ENCODE measurements around the gene FCAMR. TPM values are rescaled to one million over a fixed set of nuclear protein-coding genes. Genes with fewer than 3 reads are reported as not detected.
A peak's percentile ranks its signal among the peaks of the same experiment; 100 is the strongest.

The FCAMR gene
- total RNA-seq, 2 experiments from 2014 or later = not detected

DNA sequence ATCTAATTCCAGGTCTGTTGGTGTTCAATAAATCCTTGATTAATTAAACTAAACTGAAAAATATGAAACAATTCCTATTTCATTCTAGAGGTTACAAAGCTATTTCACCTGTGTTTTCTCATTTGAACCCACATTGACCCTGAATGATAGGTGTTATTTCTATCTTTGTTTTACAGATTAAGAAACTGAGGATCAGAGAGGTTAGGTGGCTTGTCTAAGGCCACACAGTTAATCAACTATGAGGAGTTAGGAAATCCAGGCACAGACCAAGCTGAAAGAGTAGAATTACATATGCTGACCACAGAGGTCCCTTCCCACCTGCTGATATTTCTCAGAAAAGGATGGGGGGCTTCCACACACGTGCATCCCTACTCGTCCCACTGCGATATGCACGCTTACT, 24.5 kb downstream of the FCAMR start:
- no peak overlapping the region for H3K4me3 Mint-ChIP-seq
- no peaks in the 10 kb centered on the region for H3K9me3 Mint-ChIP-seq (ENCODE audit: low read depth)
- CTCF ChIA-PET = interaction anchor here (0.6 to 2.1 kb wide), 6 partner anchors 11 to 37 kb away, joined by 3 to 5 read pairs (median 4); no protein-coding TSS in a partner anchor
- H3K36me3 Mint-ChIP-seq (ENCODE audit: low read depth) = no peaks in the 10 kb centered on the region
- H3K27me3 Mint-ChIP-seq = peaks cover 5% of the 10 kb centered on the region
- no peak for ATAC-seq
- H3K27ac Mint-ChIP-seq = no peak overlapping the region
- intact Hi-C loops (cut with DNase I, micrococcal nuclease) = no loop called here
- DNase-seq = no peak
- POLR2A ChIA-PET = interaction anchor here (0.7 kb wide), 1 partner anchor 99 kb away, joined by 3 read pairs; no protein-coding TSS in a partner anchor
- H3K4me1 Mint-ChIP-seq = no peaks in the 10 kb centered on the region

DNA sequence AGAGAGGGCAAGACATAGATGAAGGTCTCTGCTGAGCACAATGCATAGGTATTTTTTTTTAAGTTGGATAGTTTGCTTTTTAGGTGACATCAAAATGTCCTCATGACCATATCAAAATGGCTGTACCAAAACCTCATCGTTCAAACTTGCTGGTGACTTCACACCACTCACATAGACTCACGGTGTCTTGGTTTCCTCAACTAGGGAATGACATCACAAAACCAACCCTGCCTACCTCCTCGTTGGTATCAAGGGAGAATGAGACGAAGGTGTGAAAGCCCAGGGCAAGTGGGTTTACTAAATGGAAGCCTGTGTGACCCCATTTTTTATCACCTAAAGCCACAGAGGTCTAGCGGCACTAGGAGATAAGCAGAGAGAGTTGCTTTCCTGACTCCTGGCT, 25.6 kb downstream of the FCAMR start:
- intact Hi-C loops (cut with DNase I, micrococcal nuclease) = no loop called here
- no peaks in the 10 kb centered on the region for H3K36me3 Mint-ChIP-seq (ENCODE audit: low read depth)
- H3K4me3 Mint-ChIP-seq = no peak overlapping the region
- DNase-seq (no peak), ATAC-seq (no peak)
- CTCF ChIA-PET = interaction anchor here (1.5 to 2.1 kb wide), 3 partner anchors 10 to 13 kb away, joined by 4 to 5 read pairs (median 4); no protein-coding TSS in a partner anchor
- POLR2A ChIA-PET = no interaction called here
- H3K27ac Mint-ChIP-seq = no peak overlapping the region
- no peaks in the 10 kb centered on the region for H3K4me1 Mint-ChIP-seq
- peaks cover 5% of the 10 kb centered on the region for H3K27me3 Mint-ChIP-seq
- no peaks in the 10 kb centered on the region for H3K9me3 Mint-ChIP-seq (ENCODE audit: low read depth)

DNA sequence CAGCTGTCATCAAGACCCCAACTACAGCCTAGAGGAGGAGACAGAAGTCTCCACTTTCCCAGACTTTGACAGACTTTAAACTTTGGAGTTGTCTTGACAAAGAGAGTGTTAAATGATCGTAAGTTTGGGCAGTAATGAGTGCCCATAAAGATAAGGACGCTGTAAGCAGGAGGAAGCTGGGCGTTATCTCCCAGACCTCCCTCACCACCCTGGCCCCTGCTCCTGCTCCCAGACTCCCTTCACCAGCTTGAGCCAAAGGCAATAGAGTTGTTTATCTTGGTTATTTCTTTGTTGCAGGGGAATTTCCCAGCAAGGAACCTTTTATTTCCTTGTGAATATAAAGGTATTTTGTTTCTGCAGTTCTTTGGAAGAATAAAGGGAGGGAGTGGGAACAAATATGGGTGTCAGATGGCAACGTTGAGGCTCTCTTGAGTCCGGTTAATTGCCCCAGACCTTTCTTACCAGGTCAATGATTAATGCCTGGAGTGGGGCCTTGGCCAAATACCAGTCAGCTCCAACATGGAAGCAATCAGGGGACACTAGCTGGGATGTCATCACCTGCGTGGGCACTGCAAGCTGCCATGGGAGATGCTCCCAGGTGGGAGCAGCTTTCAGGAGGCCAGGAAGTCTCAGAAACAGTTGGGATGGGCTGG, 28.4 kb downstream of the FCAMR start:
- Mint-ChIP-seq H3K9me3 (ENCODE audit: low read depth) (no peaks in the 10 kb centered on the region), H3K27me3 (peaks cover 5% of the 10 kb centered on the region), H3K36me3 (ENCODE audit: low read depth) (no peaks in the 10 kb centered on the region), H3K4me3 (no peak overlapping the region), H3K4me1 (no peaks in the 10 kb centered on the region), H3K27ac (no peak overlapping the region)
- CTCF ChIA-PET = interaction anchor here (0.7 to 1.8 kb wide), 7 partner anchors 8 to 40 kb away, joined by 3 to 12 read pairs (median 5); no protein-coding TSS in a partner anchor
- intact Hi-C loops (cut with DNase I, micrococcal nuclease) = no loop called here
- no peak for DNase-seq
- no peak for ATAC-seq
- POLR2A ChIA-PET = no interaction called here

DNA sequence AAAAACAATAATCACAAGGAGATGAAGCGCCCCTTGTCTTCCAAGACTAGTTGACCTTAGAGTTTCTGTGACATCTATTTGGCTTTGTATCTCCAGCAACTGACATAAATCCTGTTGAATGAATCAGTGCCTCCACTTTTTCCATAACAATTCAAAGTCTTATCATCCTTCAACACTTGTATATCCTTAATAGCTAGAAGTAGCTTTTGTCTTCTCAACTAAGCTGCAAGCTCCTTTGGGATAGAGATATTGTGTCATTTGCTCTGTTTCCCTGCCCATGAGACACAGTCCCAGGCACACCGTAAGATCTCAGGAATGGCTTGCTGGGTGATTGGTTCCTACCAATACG, 29.7 kb downstream of the FCAMR start:
- intact Hi-C loops (cut with DNase I, micrococcal nuclease) = no loop called here
- ChIA-PET CTCF (interaction anchor here (0.6 to 1.5 kb wide), 3 partner anchors 28 to 559 kb away, joined by 3 to 12 read pairs (median 3); no protein-coding TSS in a partner anchor), POLR2A (no interaction called here)
- Mint-ChIP-seq H3K9me3 (ENCODE audit: low read depth) (no peaks in the 10 kb centered on the region), H3K4me1 (no peaks in the 10 kb centered on the region), H3K4me3 (no peak overlapping the region), H3K36me3 (ENCODE audit: low read depth) (no peaks in the 10 kb centered on the region), H3K27me3 (no peaks in the 10 kb centered on the region), H3K27ac (no peak overlapping the region)
- DNase-seq (no peak), ATAC-seq (no peak)

DNA sequence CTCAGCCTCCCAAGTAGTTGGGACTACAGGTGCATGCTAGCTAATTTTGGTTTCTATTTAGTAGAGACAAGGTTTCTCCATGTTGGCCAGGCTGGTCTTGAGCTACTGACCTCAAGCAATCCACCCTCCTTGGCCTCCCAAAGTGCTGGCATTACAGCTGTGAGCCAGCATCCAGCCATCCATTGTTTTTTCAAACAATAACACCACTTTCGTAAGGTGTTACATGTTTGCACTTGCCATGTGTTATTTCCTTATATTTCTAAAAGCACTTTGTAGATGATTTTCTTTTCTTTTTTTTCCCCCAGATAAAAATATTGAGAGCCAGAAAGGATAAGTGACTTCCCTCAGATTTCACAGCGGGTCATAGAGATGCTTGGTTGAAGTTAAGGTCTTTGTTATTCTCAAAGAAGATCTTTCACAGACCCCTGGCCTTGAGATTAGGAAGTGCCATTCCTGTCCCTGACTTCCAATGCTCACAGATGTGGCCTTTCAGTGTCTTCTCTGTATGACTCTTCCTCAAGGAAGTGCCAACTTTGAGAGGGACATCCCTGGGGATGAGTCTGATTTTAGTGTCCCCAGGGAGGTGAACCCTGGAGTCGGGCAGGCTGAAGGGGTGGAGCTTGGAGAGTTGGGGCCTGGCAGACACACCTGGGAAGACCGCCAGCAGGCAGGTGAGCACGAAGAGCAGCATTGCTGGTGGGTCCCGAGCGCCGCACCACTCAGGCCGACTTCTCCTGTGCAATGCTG, 30.2 kb downstream of the FCAMR start:
- Mint-ChIP-seq H3K4me1 (no peaks in the 10 kb centered on the region), H3K9me3 (ENCODE audit: low read depth) (no peaks in the 10 kb centered on the region), H3K36me3 (ENCODE audit: low read depth) (no peaks in the 10 kb centered on the region), H3K27ac (no peak overlapping the region), H3K27me3 (no peaks in the 10 kb centered on the region), H3K4me3 (no peak overlapping the region)
- CTCF ChIA-PET = interaction anchor here (0.6 to 1.5 kb wide), 6 partner anchors 12 to 282 kb away, joined by 3 to 12 read pairs (median 3); no protein-coding TSS in a partner anchor
- no peak for DNase-seq
- POLR2A ChIA-PET = no interaction called here
- intact Hi-C loops (cut with DNase I, micrococcal nuclease) = no loop called here
- no peak for ATAC-seq

DNA sequence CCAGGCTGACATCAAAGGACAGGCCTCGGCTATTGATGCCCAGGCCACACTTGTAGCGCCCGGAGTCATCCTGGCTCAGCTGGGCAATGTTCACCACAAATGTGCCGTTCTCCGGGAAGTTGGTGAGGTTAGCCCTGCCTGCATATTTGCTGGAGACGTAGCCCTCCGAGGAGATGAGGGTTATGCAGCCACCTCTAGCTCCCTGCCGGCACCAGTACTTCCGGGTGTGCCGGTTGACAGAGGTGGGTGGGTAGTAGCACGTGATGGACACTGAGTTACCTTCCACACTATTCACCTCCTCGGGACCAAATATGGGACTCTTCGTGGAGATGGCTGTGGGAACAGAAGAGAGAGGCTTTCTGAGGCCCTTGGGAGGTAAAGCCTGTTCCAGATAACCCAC, 31.1 kb downstream of the FCAMR start:
- intact Hi-C loops (cut with DNase I, micrococcal nuclease) = no loop called here
- ChIA-PET CTCF (interaction anchor here (0.6 to 1.7 kb wide), 9 partner anchors 13 to 308 kb away, joined by 3 to 6 read pairs (median 3); no protein-coding TSS in a partner anchor), POLR2A (no interaction called here)
- Mint-ChIP-seq H3K4me3 (no peak overlapping the region), H3K4me1 (no peaks in the 10 kb centered on the region), H3K27me3 (no peaks in the 10 kb centered on the region), H3K9me3 (ENCODE audit: low read depth) (no peaks in the 10 kb centered on the region), H3K36me3 (ENCODE audit: low read depth) (no peaks in the 10 kb centered on the region), H3K27ac (no peak overlapping the region)
- DNase-seq = no peak
- no peak for ATAC-seq

DNA sequence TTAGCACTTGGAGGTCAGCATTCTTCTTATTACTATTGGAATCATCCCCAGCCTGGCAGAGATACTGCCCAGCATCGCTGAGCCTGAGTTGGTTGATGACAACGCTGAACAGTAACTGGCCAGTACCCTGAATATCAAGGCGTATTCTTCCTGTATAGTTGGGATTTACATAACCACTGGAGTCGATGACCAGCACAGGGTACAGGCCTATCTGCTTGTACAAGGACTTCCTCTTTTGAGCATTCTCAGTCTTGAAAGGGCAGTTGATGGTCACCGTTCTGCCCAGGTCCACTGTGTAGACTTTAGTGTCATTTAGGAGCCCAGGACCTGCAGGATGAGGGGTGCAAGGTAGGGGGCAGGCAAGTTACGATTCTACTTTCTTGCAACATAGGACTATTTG, 32.8 kb downstream of the FCAMR start:
- ATAC-seq (no peak), DNase-seq (no peak)
- ChIA-PET POLR2A (no interaction called here), CTCF (interaction anchor here (0.8 to 2.7 kb wide), 5 partner anchors 12 to 81 kb away, joined by 3 to 48 read pairs (median 6); partner anchors contain the start of gene FCMR)
- Mint-ChIP-seq H3K36me3 (ENCODE audit: low read depth) (no peaks in the 10 kb centered on the region), H3K27ac (no peak overlapping the region), H3K4me1 (peaks cover 9% of the 10 kb centered on the region), H3K27me3 (no peaks in the 10 kb centered on the region), H3K4me3 (no peak overlapping the region), H3K9me3 (ENCODE audit: low read depth) (no peaks in the 10 kb centered on the region)
- intact Hi-C loops (cut with DNase I, micrococcal nuclease) = no loop called here

DNA sequence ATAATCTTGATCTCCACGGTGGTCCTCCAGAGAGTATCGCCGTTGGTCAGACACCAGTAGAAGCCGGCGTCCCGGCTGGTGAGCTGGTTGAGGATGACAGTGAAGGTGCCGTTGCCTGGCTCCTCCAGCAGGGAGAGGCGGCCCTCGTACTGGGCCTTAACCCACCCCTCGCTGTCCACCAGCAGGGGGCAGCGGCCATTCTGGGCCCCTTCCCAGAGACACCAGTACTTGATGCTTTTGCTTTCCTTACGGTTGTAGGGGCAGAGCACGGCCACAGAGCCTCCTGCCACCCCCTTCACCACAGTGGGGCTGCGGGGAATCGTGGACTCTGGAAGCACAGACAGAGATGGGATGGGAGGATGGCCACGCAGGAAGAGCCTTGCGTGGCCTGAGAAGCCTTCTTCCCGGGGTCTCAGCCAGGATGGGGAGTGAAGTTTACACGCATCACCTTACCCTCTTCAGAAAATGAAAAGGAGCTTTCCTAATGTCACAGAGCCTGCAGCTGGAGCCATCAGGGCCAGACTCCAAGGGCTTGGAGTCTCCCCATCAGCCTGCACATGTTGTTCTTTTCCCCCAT, 34.7 kb downstream of the FCAMR start:
- ATAC-seq (peak; percentile 76), DNase-seq (peak; percentile 79)
- Mint-ChIP-seq H3K27ac (no peak overlapping the region), H3K9me3 (ENCODE audit: low read depth) (no peaks in the 10 kb centered on the region), H3K27me3 (no peaks in the 10 kb centered on the region), H3K4me3 (no peak overlapping the region), H3K4me1 (peaks cover 23% of the 10 kb centered on the region), H3K36me3 (ENCODE audit: low read depth) (no peaks in the 10 kb centered on the region)
- ChIA-PET CTCF (interaction anchor here (0.6 to 12.7 kb wide), 26 partner anchors 9 to 685 kb away, joined by 3 to 200 read pairs (median 4); partner anchors contain the start of genes FCAMR, FCMR and IL20), POLR2A (no interaction called here)
- intact Hi-C loops (cut with DNase I, micrococcal nuclease) = loop anchor here in 1 of 2 experiments (1.0 to 2.0 kb wide), 2 partner anchors 47 to 141 kb away; no protein-coding TSS in a partner anchor

DNA sequence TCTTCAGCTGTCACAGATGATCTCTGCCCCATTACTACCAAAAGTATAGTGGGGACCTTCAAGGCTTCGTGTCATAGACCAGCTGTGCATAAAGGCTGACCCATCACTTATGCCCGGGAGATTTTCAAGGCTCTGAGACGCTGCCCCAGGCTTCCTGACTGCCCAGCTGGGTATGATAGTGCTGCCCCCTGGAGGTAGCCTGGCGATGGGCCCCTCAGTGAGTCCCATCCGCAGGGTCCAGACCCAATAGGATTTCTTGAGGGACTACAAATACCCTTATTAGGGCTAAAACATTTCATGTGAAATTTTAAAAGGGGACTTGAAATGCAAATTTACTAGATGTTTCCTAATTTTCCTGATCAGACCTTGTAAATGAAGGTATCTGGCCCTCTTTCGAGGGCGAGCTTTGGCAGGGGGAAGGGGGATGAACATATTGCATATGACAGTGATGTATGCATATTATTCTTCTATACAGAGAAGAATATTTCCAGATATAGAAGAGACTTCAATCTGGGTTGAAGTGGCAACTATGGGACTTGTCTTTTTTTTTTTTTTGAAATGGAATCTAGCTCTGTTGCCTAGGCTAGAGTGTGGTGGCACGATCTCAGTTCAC, 36.8 kb downstream of the FCAMR start:
- peak; percentile 55 for ATAC-seq
- H3K36me3 Mint-ChIP-seq (ENCODE audit: low read depth) = no peaks in the 10 kb centered on the region
- H3K4me3 Mint-ChIP-seq = no peak overlapping the region
- no peaks in the 10 kb centered on the region for H3K9me3 Mint-ChIP-seq (ENCODE audit: low read depth)
- H3K4me1 Mint-ChIP-seq = peaks cover 35% of the 10 kb centered on the region
- H3K27ac Mint-ChIP-seq = no peak overlapping the region
- H3K27me3 Mint-ChIP-seq = no peaks in the 10 kb centered on the region
- peak; percentile 84 for DNase-seq
- ChIA-PET POLR2A (interaction anchor here (1.2 kb wide), 1 partner anchor 199 kb away, joined by 3 read pairs; no protein-coding TSS in a partner anchor), CTCF (interaction anchor here (0.6 to 12.7 kb wide), 36 partner anchors 8 to 879 kb away, joined by 3 to 200 read pairs (median 4); partner anchors contain the start of genes FCMR and PIGR)
- intact Hi-C loops (cut with DNase I, micrococcal nuclease) = loop anchor here in 1 of 2 experiments (1.0 to 5.0 kb wide), 3 partner anchors 20 to 569 kb away; partner anchors contain the start of gene IL20

DNA sequence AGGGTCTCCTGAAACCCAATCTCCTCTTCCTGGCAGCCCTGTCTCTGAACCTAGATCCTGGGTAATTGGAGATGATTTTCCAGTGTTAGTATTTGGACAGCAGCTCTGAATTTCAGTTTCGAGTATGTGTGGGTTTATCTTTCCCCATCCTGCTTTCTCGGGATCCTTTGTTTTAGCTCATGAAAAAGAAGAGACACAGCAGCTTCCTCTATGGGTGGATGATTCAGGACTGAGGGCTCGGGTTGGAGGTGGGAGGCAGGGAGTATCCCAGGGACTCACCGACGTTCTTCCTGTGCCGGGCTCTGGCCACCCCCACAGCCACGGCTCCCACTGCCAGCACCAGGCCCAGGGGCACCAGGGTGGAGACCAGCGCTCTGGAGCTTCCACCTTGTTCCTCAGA, 38.1 kb downstream of the FCAMR start:
- intact Hi-C loops (cut with DNase I, micrococcal nuclease) = loop anchor here in 1 of 2 experiments (5.0 kb wide), 1 partner anchor 570 kb away; no protein-coding TSS in a partner anchor
- CTCF ChIA-PET = interaction anchor here (0.6 to 12.7 kb wide), 26 partner anchors 13 to 453 kb away, joined by 3 to 200 read pairs (median 4); partner anchors contain the start of genes FCAMR, FCMR, IL20 and PIGR
- no peak for ATAC-seq
- peaks cover 45% of the 10 kb centered on the region for H3K4me1 Mint-ChIP-seq
- no peak overlapping the region for H3K4me3 Mint-ChIP-seq
- no peak overlapping the region for H3K27ac Mint-ChIP-seq
- no peak for DNase-seq
- POLR2A ChIA-PET = no interaction called here
- H3K27me3 Mint-ChIP-seq = no peaks in the 10 kb centered on the region
- H3K9me3 Mint-ChIP-seq (ENCODE audit: low read depth) = no peaks in the 10 kb centered on the region
- no peaks in the 10 kb centered on the region for H3K36me3 Mint-ChIP-seq (ENCODE audit: low read depth)

DNA sequence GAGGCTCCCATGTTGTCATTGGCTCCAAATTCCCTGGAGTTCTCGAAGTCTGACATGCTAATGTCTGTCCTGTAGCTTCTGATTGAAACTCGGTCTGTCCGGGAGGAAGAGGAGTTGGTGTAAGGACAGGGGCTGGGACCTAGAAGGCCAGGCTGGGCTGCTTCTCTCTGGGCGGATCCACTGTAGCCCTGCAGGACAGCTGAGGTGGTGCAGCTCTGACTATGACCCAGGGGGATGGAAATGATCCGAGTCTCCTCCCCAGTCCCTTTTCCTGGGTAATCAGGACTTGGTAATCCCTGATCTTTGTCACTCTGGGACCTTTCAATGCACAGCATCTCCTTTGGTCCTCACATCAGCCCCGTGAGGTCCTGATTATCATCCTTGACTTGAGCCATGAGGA, 38.6 kb downstream of the FCAMR start:
- Mint-ChIP-seq H3K4me3 (no peak overlapping the region), H3K4me1 (peaks cover 46% of the 10 kb centered on the region), H3K36me3 (ENCODE audit: low read depth) (no peaks in the 10 kb centered on the region), H3K27me3 (no peaks in the 10 kb centered on the region), H3K9me3 (ENCODE audit: low read depth) (no peaks in the 10 kb centered on the region), H3K27ac (peak overlapping the region; percentile 35)
- CTCF ChIA-PET = interaction anchor here (0.6 to 12.7 kb wide), 22 partner anchors 14 to 273 kb away, joined by 3 to 200 read pairs (median 4); partner anchors contain the start of genes FCAMR, FCMR, IL20 and PIGR
- intact Hi-C loops (cut with DNase I, micrococcal nuclease) = loop anchor here in 1 of 2 experiments (5.0 kb wide), 1 partner anchor 571 kb away; no protein-coding TSS in a partner anchor
- ATAC-seq = no peak
- POLR2A ChIA-PET = no interaction called here
- DNase-seq = no peak

Data from activated CD4-positive, alpha-beta T cell treated with anti-CD3 and anti-CD28 coated beads for 36 hours (primary cell).